HG03045 (cell line): ENCODE data around the gene XPO6.

Experiments used
- ATAC-seq: cut with Tn5 transposase; IDR thresholded peaks from one replicate; pipeline ENCODE4 v1.9.1; 2021; ENCODE audit warnings: mild to moderate bottlenecking, moderate library complexity; ENCODE audit not compliant: unreplicated experiment

Gene XPO6

GRCh38 chr16:28184625-28185024, 27.1 kb downstream of the XPO6 start:
- ATAC-seq, result no peak

DNA sequence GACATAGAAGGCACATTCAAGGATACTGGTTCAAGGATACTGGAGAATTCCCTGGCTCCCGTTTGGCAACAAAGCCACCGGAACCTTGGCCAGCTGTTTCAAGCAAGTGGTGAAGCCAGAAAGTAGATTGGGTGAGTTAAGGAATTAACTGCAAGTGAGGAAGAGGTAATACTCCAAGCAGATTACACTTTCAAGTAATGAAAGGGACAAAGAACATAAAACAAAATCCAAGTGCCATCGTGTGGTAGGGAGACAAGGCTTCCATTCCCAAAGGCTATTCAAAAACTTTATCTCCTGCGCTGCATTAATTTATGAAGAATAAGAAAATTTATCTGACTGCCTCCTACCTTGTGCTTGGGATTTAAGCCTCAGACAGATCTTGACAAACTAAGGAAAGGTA, 27.8 kb downstream of the XPO6 start:
- ATAC-seq, result no peak

GRCh38 chr16:28183484-28183883, 28.3 kb downstream of the XPO6 start:
- ATAC-seq, result no peak

DNA sequence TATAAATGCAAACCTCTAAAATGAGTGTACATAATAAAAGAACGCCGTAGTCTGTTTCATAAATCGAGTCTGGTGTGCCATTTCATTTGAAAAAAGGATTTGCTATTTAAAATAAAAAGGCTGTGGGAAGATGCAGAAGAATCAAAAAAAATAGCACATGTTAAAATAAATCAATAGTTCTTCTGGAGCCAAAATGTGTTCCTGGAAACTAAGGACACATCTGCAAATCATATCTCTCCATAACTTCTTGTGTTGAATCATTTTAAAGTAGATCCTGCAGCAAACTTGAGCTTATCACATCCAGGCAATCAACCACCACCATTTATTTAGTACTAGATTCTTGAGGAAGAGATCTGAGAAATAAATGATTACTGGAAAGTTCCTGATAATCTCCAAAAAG, 29.0 kb downstream of the XPO6 start:
- ATAC-seq, result no peak

GRCh38 chr16:28182183-28182582, 29.6 kb downstream of the XPO6 start:
- ATAC-seq, result no peak

DNA sequence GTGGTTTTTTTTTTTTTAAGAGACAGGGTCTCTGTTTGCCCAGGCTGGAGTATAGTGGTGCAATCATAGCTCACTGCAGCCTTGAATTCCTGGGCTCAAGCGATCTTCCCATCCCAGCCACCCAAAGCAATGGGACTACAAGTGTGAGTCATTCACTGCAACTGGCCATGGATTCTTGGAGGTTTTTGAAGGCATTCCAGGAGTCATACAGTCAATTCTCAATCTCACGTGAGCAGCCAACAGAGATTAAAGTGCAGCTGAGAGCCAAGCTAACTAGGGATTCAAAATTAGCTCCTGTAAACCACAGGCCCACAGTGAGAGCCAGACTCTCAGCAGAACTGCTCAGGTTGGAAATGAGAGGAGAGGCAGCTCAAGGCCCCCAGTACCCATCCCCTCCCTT, 30.2 kb downstream of the XPO6 start:
- ATAC-seq, result no peak

- ATAC-seq, result no peak
These were observed 30.9 kb downstream of the XPO6 start for GRCh38 chr16:28180655-28181460.

- ATAC-seq, result no peak
These were observed 32.4 kb downstream of the XPO6 start for GRCh38 chr16:28179354-28179753.

DNA sequence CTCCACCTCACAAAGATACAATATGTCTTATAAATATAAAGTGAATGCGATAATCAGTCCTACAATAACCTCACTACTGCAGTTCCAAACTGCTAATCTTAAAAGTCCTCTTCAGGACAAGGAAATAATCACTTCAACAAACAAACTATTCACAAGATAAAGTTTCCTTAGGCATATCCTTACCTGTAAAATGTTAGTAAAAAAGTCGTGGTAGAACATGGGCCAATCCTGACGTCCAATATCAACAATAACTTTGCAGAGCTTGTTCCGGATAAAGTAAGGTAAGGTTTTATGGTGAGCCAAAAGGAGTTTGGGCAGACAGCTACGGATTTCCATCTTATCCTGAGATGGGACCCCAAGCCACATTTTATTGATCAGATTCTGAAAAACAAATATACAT, 36.0 kb downstream of the XPO6 start:
- no peak for ATAC-seq

- ATAC-seq, result no peak
These were observed 39.4 kb downstream of the XPO6 start for GRCh38 chr16:28172336-28172735.

DNA sequence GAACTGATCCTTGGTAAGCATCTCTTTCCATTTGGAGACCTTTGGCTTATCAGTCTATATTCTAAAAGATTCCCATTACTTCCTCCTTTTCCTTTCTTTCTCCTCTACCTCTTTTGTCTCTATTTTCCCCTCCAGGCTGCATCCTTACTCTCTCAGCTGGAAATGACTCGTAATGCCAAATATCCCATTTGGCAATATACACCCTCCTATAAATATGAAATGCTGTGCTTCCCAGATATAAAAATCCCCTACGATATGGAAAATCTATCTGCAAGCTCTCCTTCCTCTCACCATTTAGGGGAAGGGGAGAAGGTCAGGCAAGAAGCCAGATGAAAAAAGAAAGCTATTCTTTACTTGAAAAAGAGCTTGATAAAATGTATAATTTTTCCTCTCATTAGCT, 39.9 kb downstream of the XPO6 start:
- ATAC-seq, result no peak

DNA sequence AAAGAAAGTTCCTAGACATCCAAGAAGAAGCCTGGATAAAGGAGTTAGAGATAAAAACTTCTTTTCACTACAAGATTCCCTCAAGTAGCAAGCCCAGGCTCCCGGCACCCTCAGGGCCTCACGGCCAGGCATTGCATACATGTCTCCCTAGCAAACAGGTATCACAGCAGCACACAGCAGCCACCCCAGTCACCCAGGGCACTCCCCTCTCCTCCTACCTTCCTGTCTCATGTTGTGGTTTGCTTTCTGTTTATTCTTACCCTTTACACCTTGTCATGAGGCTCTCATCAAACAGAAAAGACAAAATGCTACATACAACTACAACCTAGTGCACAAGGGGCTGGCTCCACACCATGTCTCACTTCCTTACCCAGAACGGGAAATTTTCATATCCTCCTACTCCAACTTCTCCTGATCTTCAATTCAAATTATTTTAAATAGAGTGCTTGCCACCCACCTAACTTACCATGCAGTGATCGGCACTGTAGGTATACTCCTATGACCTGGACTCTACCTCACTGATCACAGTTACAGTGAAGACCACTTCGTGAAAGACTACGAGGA, 42.7 kb downstream of the XPO6 start:
- ATAC-seq, result no peak

DNA sequence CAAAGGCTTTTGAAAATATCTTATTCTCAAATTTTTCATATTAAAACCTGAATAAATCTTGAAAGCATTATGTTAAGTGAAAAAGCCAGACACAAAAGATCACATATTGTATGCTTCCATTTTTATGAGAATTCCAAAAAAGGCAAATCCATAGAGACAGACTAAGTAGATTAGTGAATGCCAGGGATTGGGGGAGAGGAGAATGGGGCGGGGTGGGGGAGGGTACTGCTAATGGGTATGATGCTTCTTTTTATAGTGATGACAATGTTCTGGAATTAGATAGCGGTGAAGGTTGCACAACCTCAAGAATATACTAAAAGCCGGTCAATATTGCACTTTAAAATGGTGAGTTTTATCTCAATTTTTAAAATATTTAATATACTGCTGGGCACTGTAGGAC, 44.0 kb downstream of the XPO6 start:
- no peak for ATAC-seq

DNA sequence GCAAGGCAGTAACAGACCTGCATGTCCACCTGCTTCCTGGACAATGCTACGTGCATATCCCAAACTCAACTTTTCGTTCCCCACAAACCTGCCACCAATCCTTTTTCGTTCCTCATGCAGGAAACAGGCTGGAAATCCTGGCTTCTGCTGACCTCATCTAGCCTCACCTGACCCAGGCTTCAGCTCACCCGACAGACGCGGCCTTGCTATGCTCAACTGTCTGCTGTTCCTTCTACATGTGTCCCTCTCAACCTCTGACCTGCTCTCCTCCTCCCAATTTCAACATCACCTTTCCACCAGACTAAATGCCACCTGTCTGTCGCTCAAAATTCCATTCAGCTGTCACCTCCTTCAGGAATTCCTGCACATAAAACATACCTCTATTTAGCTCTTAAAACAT, 44.5 kb downstream of the XPO6 start:
- ATAC-seq, result no peak

DNA sequence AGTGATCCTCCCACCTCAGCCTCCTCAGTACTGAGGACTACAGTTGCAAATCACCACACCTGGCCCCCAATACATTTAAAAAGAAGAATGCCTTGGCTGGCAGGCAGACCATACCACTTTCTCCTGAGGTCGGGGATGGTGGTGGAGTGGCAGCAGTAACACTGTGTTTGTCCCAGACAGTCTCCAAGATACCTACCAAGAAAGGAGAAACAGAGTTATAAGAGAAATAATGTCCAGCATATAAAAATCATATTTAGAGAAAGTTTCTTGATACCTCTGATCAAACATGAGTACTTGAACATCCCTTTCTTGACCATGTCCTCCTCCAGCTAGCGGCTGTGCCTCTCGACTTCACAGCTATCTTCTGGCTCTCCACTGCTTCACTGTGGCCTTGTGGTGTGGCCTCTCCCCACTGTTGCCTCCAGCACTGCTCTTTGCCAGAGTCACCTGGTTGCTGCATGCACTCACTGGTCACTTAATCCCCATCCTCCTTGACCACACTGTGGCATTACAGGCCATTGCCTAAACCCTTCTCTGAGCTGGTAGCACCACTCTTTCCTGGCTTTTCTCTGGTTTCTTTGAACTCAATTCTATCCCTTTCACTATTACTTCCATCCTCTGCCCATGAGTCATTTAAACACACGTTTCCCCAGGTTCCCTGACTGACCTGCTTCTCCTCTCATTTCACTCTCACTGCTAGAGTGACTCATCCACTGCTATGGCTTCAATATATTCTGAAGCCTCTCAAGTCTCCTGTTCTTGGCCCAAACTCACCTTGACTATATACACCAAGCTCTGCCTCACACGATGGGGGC, 45.2 kb downstream of the XPO6 start:
- no peak for ATAC-seq

DNA sequence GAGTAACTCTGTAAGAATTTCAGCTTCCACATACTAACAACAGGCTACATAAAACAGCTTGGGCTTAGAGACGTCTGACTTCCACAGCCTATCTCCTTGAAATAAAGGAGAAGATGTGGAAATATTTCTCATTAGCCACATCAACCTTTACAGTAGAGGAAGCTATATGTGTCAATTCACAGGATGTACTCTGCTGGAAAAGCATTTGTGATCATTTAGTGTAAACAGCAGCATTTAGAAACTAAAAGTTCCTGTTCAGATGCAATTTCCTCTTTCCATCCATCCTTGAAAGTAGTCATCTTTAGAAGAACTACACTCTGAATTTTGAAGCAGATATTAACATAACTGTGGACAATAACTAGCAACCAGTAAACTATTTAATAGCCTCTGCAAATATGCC, 46.2 kb downstream of the XPO6 start:
- ATAC-seq, result no peak

- no peak for ATAC-seq
These were observed 47.6 kb downstream of the XPO6 start for GRCh38 chr16:28164140-28164539.

- ATAC-seq, result no peak
These were observed 48.1 kb downstream of the XPO6 start for GRCh38 chr16:28163699-28164098.

DNA sequence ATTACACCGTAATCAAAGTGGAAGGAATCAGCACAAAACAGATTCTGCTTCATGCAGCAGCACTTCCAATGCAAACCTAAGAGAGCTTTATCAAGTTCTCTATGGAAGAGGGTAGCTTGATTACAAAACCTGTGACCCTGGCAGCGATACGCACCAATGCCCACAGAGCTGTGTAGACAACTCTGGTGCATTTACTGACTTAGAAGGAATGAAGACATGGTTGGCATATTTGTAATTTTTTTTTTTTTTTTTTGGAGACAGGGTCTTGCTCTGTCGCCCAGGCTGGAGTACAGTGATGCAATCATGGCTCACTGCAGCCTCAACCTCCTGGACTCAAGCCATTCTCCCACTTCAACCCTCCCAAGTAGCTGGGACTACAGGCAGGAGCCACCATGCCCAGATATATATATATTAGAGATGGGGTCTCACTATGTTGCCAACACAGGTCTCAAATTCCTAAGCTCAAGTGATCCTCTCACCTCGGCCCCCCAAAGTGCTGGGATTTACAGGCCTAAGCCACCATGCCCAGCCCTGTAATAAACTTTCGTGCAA, 49.4 kb downstream of the XPO6 start:
- ATAC-seq, result no peak

DNA sequence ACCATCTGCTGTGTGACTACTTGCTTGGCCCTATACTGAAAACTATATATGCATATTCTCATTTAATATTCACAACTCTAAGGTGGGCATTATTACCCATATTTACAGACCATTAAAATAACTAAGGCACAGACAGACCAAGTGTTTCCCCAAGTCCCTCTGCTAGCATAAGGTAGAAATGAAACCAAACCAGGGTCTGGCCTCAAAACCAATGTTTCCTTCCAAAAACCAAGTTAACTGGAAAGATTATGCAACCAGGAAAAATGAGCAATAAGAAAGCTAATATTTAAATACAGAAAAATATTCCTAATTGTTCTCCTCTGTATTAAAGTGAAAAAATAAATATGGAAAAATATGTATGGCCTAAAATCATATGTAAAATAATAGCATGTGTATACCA, 50.1 kb downstream of the XPO6 start:
- no peak for ATAC-seq

GRCh38 chr16:28158136-28158535, 53.6 kb downstream of the XPO6 start:
- no peak for ATAC-seq
